ENCODE measurements around the gene CTNNA2. TPM values are rescaled to one million over a fixed set of nuclear protein-coding genes. Genes with fewer than 3 reads are reported as not detected.
A peak's percentile ranks its signal among the peaks of the same experiment; 100 is the strongest.

The CTNNA2 gene
- total and polyA plus RNA-seq, 11 donors = 0.20 to 0.81 TPM; not detected in 9

GRCh38 chr2:79721966-79722365 lies 209.1 kb downstream of the CTNNA2 start:
- H3K4me3 ChIP-seq = no peak overlapping the region
- no peaks in the 10 kb centered on the region for H3K4me1 ChIP-seq
- ATAC-seq (no peak), DNase-seq (no peak)
- H3K27me3 ChIP-seq = no peaks in the 10 kb centered on the region
- 51 to 63% (median 60%) methylated on average over 3 of the region's 3 CpGs for WGBS, 4 donors
- TF ChIP-seq POLR2A (IDR thresholded peaks at IDR 0.05) (no peak), CTCF (IDR thresholded peaks at IDR 0.05) (no peak)
- intact Hi-C loops (cut with DNase I) = no loop called here
- H3K27ac ChIP-seq = no peak overlapping the region
- H3K36me3 ChIP-seq = no peaks in the 10 kb centered on the region
- H3K9me3 ChIP-seq = peaks cover 0 to 8% (median 0%) of the 10 kb centered on the region in 12 donors

- no peaks in the 10 kb centered on the region for H3K27me3 ChIP-seq
- intact Hi-C loops (cut with DNase I) = no loop called here
- TF ChIP-seq POLR2A (IDR thresholded peaks at IDR 0.05) (no peak), CTCF (IDR thresholded peaks at IDR 0.05) (no peak)
- peaks cover 0 to 8% (median 0%) of the 10 kb centered on the region in 12 donors for H3K9me3 ChIP-seq
- ATAC-seq (peak in 1 of 4 donors; percentile 61), DNase-seq (no peak)
- 33 to 49% (median 37%) methylated on average over 2 of the region's 2 CpGs for WGBS, 4 donors
- H3K4me3 ChIP-seq = no peak overlapping the region
- no peak overlapping the region for H3K27ac ChIP-seq
- no peaks in the 10 kb centered on the region for H3K36me3 ChIP-seq
- H3K4me1 ChIP-seq = no peaks in the 10 kb centered on the region
Measured at GRCh38 chr2:79723830-79724229, 211.0 kb downstream of the CTNNA2 start.

- 49 to 73% (median 57%) methylated on average over 1 of the region's 1 CpG for WGBS, 4 donors
- TF ChIP-seq POLR2A (IDR thresholded peaks at IDR 0.05) (no peak), CTCF (IDR thresholded peaks at IDR 0.05) (no peak)
- Histone ChIP-seq H3K27ac (no peak overlapping the region), H3K27me3 (no peaks in the 10 kb centered on the region), H3K4me1 (no peaks in the 10 kb centered on the region), H3K9me3 (peaks cover 0 to 6% (median 0%) of the 10 kb centered on the region in 12 donors), H3K4me3 (no peak overlapping the region), H3K36me3 (no peaks in the 10 kb centered on the region)
- no peak for DNase-seq
- no peak for ATAC-seq
- intact Hi-C loops (cut with DNase I) = no loop called here
Measured at GRCh38 chr2:79729532-79729931, 216.7 kb downstream of the CTNNA2 start.

- ATAC-seq = no peak
- TF ChIP-seq CTCF (IDR thresholded peaks at IDR 0.05) (no peak), POLR2A (IDR thresholded peaks at IDR 0.05) (no peak)
- Histone ChIP-seq H3K4me1 (no peaks in the 10 kb centered on the region), H3K4me3 (no peak overlapping the region), H3K27ac (no peak overlapping the region), H3K36me3 (no peaks in the 10 kb centered on the region), H3K9me3 (no peaks in the 10 kb centered on the region), H3K27me3 (no peaks in the 10 kb centered on the region)
- WGBS, 4 donors = 72 to 85% (median 81%) methylated on average over 1 of the region's 1 CpG
- intact Hi-C loops (cut with DNase I) = no loop called here
- DNase-seq = no peak
Measured at GRCh38 chr2:79734518-79734917, 221.7 kb downstream of the CTNNA2 start.
